SJSA1 (cell line): Measurements from ENCODE around the gene TMEM132E. TPM values are rescaled to one million over a fixed set of nuclear protein-coding genes. Genes with fewer than 3 reads are reported as not detected.
A peak's percentile ranks its signal among the peaks of the same experiment; 100 is the strongest.

ENCODE experiments used
- DNase-seq, 2 experiments: peaks; one replicate each; pipeline ENCODE4 v3.0.0-alpha.2; 2015 to 2020; ENCODE audit warnings: low spot score in 2 of 2, low read depth in 1 of 2
- H3K27ac ChIP-seq: fragments of 250-450 bp; sonication (Bioruptor Pico); 2 replicates; pipeline ENCODE4 v1.5.1; 2020; ENCODE audit warnings: mild to moderate bottlenecking, moderate library complexity
- H3K27me3 ChIP-seq: fragments of 250-450 bp; sonication (Bioruptor Pico); replicated peaks from 2 replicates; pipeline ENCODE4 v1.5.1; 2020; ENCODE audit warnings: mild to moderate bottlenecking, moderate library complexity
- H3K36me3 ChIP-seq: fragments of 250-450 bp; sonication (Bioruptor Pico); 2 replicates; pipeline ENCODE4 v1.5.1; 2020; ENCODE audit warnings: mild to moderate bottlenecking
- H3K4me1 ChIP-seq: fragments of 250-450 bp; sonication (Bioruptor Pico); replicated peaks from 2 replicates; pipeline ENCODE4 v1.6.1; 2021; ENCODE audit warnings: mild to moderate bottlenecking
- H3K4me3 ChIP-seq: fragments of 250-450 bp; sonication (Bioruptor Pico); 2 replicates; pipeline ENCODE4 v1.5.1; 2020; ENCODE audit warnings: mild to moderate bottlenecking
- H3K9me3 ChIP-seq: fragments of 250-450 bp; sonication (Bioruptor Pico); replicated peaks from 2 replicates; pipeline ENCODE4 v1.5.1; 2020; ENCODE audit warnings: mild to moderate bottlenecking
- total RNA-seq: library from RNA; depleted of rRNA; stranded (reverse); fragments of >200 nt; shearing (Covaris generic); gene quantifications from 2 replicates; pipeline ENCODE4 v1.2.3, GENCODE V29; 2014

Gene TMEM132E
- total RNA-seq, 1 experiment from 2014 or later = 0.03 TPM

DNA sequence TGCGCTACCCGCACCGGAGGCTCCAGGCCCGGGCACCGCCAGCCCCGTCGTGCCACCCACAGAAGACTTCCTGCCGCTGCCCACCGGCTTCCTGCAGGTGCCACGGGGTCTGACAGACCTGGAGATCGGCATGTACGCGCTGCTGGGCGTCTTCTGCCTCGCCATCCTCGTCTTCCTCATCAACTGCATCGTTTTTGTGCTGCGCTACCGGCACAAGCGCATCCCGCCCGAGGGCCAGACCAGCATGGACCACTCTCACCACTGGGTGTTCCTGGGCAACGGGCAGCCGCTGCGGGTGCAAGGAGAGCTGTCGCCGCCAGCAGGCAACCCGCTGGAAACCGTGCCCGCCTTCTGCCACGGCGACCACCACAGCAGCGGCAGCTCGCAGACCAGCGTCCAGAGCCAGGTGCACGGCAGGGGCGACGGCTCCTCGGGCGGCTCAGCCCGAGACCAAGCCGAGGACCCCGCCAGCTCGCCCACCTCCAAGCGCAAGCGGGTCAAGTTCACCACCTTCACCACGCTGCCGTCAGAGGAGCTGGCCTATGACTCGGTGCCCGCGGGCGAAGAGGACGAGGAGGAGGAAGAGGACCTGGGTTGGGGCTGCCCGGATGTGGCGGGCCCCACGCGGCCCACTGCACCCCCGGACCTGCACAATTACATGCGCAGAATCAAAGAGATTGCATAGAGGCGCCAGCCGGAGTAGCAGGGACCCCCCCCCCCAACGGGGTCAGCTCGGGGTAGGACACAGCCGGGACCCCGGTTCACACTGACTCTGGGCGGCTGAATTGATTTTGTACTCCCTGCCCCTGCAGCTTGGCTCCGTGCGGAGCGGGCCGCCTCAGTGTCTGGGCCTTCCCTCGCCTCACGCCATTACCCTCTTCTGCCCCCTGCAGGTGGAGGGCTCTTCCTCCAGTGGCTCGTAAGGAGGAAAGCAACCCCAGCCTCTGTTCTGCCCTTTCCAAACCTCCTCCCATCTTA, 58.5 kb downstream of the TMEM132E start:
- Histone ChIP-seq H3K9me3 (no peaks in the 10 kb centered on the region), H3K36me3 (no peaks in the 10 kb centered on the region), H3K4me3 (no peak overlapping the region), H3K27me3 (peaks cover 19% of the 10 kb centered on the region), H3K4me1 (no peaks in the 10 kb centered on the region), H3K27ac (no peak overlapping the region)
- peak; percentile 41 to 66 for DNase-seq

DNA sequence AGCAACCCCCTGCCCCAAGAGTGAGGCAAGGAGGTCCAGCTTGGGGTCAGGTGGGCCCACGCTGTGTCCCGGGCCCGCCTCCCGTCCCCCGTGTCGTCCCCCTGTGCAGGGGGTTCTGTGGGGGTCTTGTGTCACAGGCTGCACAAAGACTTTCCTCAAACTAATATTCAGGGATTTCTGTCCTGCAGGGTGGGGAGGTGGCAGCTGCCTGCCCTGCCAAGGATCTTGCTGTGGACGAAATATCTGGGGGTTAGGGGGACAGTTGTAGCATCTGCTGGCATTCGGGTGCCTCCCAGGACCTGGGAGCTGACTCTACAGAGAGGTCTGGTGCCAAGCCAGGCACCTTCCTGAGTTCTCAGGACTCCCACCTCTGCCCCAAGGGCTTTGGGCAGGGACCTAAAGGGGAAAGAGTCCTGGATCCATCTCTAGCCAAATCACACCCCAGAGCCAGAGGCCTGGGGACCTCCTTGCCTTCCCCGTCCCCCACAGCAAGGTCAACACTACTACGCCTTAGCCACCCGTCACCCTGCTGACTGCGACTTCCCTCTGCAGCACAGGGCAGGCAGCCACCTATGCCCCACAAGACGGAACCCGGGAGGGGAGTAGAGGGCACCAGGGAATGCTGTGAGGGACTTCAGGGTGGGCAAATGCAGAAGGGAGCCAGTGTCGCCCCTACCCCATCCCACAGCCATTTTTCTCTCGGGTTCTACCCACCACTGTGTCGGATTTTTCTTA, 59.3 kb downstream of the TMEM132E start:
- Histone ChIP-seq H3K4me3 (no peak overlapping the region), H3K4me1 (no peaks in the 10 kb centered on the region), H3K27me3 (peaks cover 19% of the 10 kb centered on the region), H3K27ac (no peak overlapping the region), H3K9me3 (no peaks in the 10 kb centered on the region), H3K36me3 (no peaks in the 10 kb centered on the region)
- DNase-seq = no peak

DNA sequence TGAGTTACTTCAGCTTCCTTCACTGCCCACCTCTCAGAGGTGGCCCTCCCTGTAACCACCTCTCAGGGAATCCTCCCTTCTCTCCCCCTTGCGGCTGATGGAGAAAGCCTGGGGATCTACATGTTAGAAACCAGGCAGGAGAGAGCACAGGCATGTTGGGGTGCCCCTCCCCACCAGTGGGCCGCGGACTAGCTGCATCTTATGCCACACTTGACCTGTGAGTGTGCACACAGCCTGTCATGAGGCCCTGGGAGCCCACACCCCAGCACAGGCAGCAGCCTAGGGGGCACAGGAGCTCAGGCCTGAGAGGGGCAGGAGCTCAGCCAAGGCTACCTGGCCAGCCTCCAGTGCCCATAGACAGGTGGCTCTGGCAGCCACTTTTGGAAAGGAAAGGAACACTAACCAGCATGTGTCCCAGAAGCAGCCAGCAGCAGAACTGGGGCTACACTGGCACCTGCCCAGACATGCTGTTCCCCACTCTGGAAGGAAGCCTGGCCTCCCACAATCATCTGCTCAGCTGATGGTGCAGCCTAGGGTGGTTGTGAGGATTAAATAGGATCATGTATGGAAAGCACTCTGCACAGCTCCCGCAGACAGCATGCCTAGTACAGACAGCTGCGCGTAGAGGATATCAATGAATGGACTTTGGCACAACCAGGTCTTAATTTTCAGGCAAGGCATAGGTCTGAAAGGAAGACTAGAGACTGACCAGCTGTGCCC, 60.5 kb downstream of the TMEM132E start:
- Histone ChIP-seq H3K27me3 (peaks cover 16% of the 10 kb centered on the region), H3K4me1 (no peaks in the 10 kb centered on the region), H3K27ac (no peak overlapping the region)

DNA sequence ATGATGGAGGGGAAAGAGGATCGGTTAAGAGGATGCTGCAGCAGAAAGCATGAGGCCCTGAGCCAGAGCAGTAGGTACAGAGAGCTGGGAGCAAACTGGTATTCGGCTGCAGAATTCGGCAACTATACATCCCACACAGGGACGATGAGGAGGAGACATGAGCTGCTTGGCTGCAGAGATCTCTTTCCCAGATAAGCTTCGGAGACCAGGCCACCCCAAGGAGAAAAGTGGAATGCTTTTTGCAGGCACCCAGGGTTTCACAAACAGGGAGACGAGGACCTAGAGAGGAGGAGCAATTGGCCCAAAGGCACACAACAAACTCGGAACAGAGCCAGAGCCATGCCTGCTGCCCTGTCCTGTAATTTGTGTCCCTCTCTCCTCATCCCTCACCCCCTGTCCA, 62.0 kb downstream of the TMEM132E start:
- H3K9me3 ChIP-seq = no peaks in the 10 kb centered on the region
- peaks cover 10% of the 10 kb centered on the region for H3K27me3 ChIP-seq
- no peaks in the 10 kb centered on the region for H3K36me3 ChIP-seq
- no peak for DNase-seq
- no peak overlapping the region for H3K4me3 ChIP-seq
- H3K27ac ChIP-seq = no peak overlapping the region
- H3K4me1 ChIP-seq = no peaks in the 10 kb centered on the region

More for the DNA sequence above, 60.5 kb downstream of the TMEM132E start:
- Histone ChIP-seq H3K4me3 (no peak overlapping the region), H3K36me3 (no peaks in the 10 kb centered on the region), H3K9me3 (no peaks in the 10 kb centered on the region)
- no peak for DNase-seq

DNA sequence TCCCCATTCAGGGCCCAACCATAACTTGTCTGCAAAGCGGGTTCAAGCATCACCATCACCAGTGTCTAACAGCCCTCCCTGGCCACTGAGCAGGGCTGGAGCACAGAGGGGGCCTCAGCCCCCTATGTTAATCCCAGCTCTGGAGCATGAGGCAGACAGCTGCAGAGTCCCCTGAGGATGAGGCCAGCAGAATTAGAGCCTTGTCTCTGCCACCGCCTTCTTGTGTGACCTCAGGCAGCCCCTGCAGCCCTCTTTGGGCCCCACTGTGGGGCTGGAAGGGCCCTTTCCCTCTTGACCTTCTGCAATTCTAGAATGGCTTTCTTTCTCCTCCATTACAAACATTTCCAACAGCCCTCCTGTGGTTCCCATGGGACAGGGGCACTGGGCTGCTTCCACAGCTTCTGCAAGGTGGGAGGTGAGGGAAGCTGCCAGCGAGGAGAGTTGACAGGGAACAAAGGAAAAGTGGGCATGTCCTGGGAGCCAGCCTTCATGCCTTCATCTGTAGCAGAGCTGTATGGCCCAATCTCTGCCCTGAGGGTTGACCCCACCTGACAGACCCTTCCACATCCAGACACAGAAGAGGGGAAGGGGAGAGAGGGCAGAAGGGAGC, 65.7 kb downstream of the TMEM132E start:
- Histone ChIP-seq H3K27ac (no peak overlapping the region), H3K4me1 (no peaks in the 10 kb centered on the region), H3K4me3 (no peak overlapping the region), H3K9me3 (no peaks in the 10 kb centered on the region), H3K27me3 (0 out of 2 replicates have a peak, but pooled peaks cover 9% of the 10 kb centered on the region), H3K36me3 (no peaks in the 10 kb centered on the region)
- no peak for DNase-seq

DNA sequence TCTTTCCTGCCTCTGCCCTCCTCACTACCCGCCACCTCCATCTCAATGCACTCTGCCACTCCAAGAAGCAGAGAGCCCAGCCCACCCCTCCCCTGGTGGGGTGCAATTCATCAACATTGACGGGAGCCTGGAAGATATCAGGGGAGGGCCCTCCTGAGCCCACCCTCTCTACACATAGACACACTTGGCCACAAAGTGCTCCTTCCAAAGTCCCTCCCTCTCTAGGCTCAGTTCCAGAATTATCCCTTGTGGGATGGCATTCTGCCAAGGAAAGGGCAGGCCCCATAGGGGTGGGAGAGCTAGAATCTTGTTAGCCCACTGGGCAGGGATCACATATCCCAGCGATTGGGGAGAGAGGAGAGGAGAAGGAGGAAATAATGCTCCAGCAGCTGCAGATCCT, 66.2 kb downstream of the TMEM132E start:
- Histone ChIP-seq H3K27me3 (peaks cover 9% of the 10 kb centered on the region; the same call in 1 of the 2 replicates), H3K27ac (no peak overlapping the region), H3K36me3 (no peaks in the 10 kb centered on the region), H3K9me3 (no peaks in the 10 kb centered on the region), H3K4me1 (no peaks in the 10 kb centered on the region), H3K4me3 (no peak overlapping the region)
- no peak for DNase-seq

DNA sequence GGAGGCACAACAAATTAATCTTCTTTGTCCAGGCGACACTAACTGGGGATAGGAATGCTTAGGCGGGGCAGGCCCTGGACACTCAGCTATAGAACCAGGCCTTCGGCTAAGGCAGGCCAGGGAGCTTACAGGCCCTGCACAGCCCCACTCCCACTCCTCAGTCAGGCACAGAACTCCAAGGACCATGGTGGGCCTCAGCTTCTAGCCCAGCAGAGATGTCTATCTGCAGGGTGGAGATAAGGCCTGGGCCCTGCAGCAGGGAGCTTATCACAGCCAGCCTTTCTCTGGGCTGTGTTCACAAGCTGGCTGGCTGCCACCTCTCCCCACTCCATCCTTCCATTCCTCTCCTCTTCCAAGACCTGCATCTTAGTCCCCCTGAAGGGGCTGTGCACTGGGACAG, 68.1 kb downstream of the TMEM132E start:
- H3K4me1 ChIP-seq = no peaks in the 10 kb centered on the region
- no peak overlapping the region for H3K27ac ChIP-seq
- H3K27me3 ChIP-seq = peaks cover 7% of the 10 kb centered on the region
- H3K9me3 ChIP-seq = no peaks in the 10 kb centered on the region
- DNase-seq = no peak
- no peak overlapping the region for H3K4me3 ChIP-seq
- no peaks in the 10 kb centered on the region for H3K36me3 ChIP-seq

DNA sequence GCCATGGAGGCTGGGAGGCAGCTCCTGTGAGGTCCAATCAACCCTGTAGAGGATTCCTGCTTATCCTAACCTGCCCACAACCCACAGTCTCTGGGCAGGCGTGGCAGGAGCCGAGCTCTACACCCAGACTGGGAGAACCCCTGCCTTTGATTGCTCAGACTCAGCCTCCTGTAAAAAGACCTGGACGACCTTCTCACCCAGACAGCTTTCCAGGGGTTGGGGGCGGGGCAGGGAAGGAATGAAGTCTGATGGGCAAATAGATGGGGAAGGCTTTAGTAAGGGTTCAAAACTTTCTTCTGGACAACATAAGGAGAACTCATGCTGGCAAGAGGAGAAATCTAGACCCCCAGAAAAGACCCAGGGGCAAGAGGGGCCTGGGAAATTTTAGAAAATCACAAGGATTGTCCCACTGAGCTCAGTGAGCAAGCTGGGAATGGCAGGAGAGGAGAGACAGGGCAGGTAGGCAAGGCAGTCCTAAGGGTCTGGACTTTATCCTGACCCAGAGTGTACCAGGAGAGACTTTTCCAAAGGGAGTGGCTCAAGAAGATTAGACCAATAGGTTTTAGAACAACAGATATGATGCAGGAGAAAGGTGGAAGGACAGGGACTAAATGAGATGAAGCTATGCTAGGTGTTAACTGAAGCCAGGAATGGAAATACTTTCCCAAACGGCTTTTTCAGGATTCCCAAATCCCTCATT, 70.8 kb downstream of the TMEM132E start:
- Histone ChIP-seq H3K27me3 (peaks cover 7% of the 10 kb centered on the region), H3K9me3 (no peaks in the 10 kb centered on the region), H3K27ac (no peak overlapping the region), H3K36me3 (no peaks in the 10 kb centered on the region), H3K4me3 (no peak overlapping the region), H3K4me1 (no peaks in the 10 kb centered on the region)
- no peak for DNase-seq

DNA sequence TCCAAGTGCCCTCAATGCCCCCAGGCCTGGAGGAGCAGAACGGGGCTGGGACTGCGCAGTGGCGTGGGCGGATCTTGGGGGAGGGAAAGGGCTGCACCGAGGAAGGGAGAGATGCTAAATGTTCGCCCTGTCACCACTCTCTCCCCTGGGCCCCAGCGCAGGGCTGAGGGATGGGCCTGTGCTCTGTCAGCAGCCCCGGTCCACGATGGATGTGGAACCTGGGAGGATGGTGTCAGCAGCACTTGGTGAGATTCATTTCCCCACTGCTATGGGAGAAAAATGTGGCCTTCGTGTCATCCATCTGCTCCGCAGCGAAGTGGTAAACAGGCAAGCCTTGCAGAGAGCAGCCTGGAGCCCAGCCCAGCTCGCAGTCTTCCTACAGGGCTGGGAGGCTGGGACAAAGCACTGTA, 72.0 kb downstream of the TMEM132E start:
- Histone ChIP-seq H3K4me3 (no peak overlapping the region), H3K4me1 (no peaks in the 10 kb centered on the region), H3K27ac (no peak overlapping the region), H3K9me3 (no peaks in the 10 kb centered on the region), H3K27me3 (peaks cover 13% of the 10 kb centered on the region), H3K36me3 (no peaks in the 10 kb centered on the region)
- no peak for DNase-seq

DNA sequence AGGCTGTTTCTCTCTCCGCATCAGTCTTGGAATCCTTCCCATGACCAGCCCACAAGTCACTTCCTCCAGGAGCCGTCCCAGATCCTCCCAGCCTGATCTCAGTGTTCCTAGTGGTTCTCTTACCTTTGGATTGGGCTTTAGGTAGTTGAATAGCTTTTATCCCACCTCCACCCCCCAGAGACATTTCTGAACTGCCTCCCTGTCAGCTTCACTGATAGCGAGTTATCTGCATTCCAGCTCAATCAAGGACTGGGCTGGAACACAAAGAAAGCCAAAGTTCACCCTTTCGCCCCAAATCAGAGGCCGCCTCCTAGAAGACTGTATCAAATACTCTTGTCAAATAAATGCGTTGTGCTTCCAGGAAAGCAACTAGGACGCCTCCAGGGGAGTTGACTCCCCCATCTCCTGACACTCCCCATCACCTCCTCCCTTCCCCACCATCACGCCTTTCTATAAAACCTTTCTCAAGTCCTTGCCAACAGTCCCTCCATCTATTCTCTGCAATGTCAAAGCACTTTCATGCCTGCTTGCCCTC, 72.7 kb downstream of the TMEM132E start:
- Histone ChIP-seq H3K27me3 (peaks cover 9% of the 10 kb centered on the region), H3K4me1 (no peaks in the 10 kb centered on the region), H3K27ac (no peak overlapping the region), H3K9me3 (no peaks in the 10 kb centered on the region), H3K36me3 (no peaks in the 10 kb centered on the region), H3K4me3 (no peak overlapping the region)
- no peak for DNase-seq

DNA sequence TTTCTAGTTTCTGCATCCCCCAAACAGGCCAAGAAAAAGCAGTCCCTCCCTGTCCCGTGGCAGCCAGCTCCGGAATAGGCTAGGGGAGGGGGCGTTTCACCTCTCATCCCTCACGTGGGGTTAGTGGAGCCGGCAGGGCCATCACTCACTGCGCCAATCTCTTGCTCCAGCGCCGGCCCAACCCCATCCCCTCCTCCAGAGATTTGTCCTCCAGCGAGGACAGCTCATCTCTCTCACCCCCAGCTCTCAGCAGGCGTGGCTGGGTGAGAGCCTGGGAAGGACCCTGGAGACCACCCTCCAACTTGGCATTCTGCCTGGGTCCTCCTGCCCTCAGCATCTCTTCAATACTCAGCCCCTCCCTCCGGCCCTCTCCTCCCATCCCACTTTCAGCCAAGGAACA, 74.1 kb downstream of the TMEM132E start:
- no peak for DNase-seq
- no peaks in the 10 kb centered on the region for H3K36me3 ChIP-seq
- peaks cover 8% of the 10 kb centered on the region for H3K27me3 ChIP-seq
- no peaks in the 10 kb centered on the region for H3K9me3 ChIP-seq
- no peaks in the 10 kb centered on the region for H3K4me1 ChIP-seq
- no peak overlapping the region for H3K27ac ChIP-seq
- H3K4me3 ChIP-seq = no peak overlapping the region

DNA sequence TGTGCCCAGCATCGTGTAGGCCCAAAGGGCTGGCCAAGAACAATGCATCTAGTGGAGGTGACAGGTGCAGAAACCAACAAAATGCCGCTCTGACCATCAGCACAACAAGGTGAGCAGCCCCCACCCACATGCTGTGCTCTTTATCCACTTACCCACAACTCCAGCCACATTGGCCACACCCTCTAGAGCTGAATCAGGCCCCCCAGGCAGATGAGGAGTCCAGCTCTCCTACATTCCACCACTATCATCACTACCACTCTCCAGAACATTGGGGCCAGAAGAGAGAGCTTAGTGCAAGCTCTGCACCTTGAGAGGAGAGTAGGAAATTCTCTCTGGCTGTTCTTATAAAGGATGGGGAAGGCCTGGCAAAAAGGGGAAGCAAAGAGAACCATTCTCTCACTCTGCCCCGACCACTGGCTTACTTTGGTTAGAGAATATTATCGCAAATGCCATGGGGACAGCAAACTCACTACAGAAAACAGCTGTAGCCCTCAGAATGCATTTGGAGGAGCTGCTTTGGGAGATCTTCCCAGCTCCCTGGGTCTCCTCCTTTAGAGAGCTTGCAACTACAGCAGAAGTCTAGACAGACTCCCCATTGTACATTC, 75.0 kb downstream of the TMEM132E start:
- Histone ChIP-seq H3K4me3 (no peak overlapping the region), H3K4me1 (no peaks in the 10 kb centered on the region), H3K9me3 (no peaks in the 10 kb centered on the region), H3K27me3 (peaks cover 8% of the 10 kb centered on the region), H3K36me3 (no peaks in the 10 kb centered on the region), H3K27ac (no peak overlapping the region)
- DNase-seq = no peak
